RWPE2 (cell line): ENCODE results near the gene STX5.

Experiments used
- ATAC-seq: fragments of 200-7000 bp; cut with Tn5 transposase; 3 replicates; pipeline ENCODE4 v1.9.1; 2021; ENCODE audit warnings: low read depth
- DNase-seq: peaks from one replicate; pipeline ENCODE4 v3.0.0-alpha.2; 2020; ENCODE audit warnings: low spot score
- H3K27ac ChIP-seq: fragments of 450-650 bp; 2 replicates; pipeline ENCODE4 v1.5.1; 2017; ENCODE audit warnings: mild to moderate bottlenecking; ENCODE audit not compliant: poor library complexity, severe bottlenecking
- H3K27me3 ChIP-seq: fragments of 250-450 bp; sonication (Bioruptor Pico); 2 replicates; pipeline ENCODE4 v1.5.1; 2021; ENCODE audit warnings: mild to moderate bottlenecking, moderate library complexity; ENCODE audit not compliant: insufficient read depth, poor library complexity, severe bottlenecking
- H3K36me3 ChIP-seq: fragments of 250-450 bp; sonication (Bioruptor Pico); 2 replicates; pipeline ENCODE4 v1.5.1; 2020; ENCODE audit warnings: low read depth, mild to moderate bottlenecking, moderate library complexity
- H3K4me1 ChIP-seq: fragments of 250-450 bp; sonication (Bioruptor Pico); 2 replicates; pipeline ENCODE4 v1.5.1; 2021; ENCODE audit warnings: mild to moderate bottlenecking, moderate library complexity; ENCODE audit not compliant: insufficient read depth, poor library complexity, severe bottlenecking
- H3K4me3 ChIP-seq: fragments of 250-450 bp; sonication (Bioruptor Pico); 2 replicates; pipeline ENCODE4 v1.5.1; 2021; ENCODE audit warnings: mild to moderate bottlenecking, moderate library complexity; ENCODE audit not compliant: severe bottlenecking
- H3K9me3 ChIP-seq: fragments of 250-450 bp; sonication (Bioruptor Pico); 2 replicates; pipeline ENCODE4 v1.5.1; 2021; ENCODE audit warnings: mild to moderate bottlenecking, moderate library complexity; ENCODE audit not compliant: severe bottlenecking
- TF ChIP-seq, protein P1 (sequence below): fragments of 450-650 bp; IDR thresholded peaks from one replicate; pipeline ENCODE4 v1.5.1; 2017; ENCODE audit warnings: mild to moderate bottlenecking, moderate library complexity; ENCODE audit not compliant: poor library complexity, severe bottlenecking

Gene STX5

GRCh38 chr11:62778441-62778840 is 53.4 kb downstream of the STX5 start:
- Histone ChIP-seq H3K27me3 (no peaks in the 10 kb centered on the region), H3K9me3 (no peaks in the 10 kb centered on the region), H3K27ac (no peak overlapping the region), H3K4me3 (no peak overlapping the region), H3K36me3 (peaks cover 17% of the 10 kb centered on the region), H3K4me1 (no peaks in the 10 kb centered on the region)
- TF ChIP-seq, protein P1, sequence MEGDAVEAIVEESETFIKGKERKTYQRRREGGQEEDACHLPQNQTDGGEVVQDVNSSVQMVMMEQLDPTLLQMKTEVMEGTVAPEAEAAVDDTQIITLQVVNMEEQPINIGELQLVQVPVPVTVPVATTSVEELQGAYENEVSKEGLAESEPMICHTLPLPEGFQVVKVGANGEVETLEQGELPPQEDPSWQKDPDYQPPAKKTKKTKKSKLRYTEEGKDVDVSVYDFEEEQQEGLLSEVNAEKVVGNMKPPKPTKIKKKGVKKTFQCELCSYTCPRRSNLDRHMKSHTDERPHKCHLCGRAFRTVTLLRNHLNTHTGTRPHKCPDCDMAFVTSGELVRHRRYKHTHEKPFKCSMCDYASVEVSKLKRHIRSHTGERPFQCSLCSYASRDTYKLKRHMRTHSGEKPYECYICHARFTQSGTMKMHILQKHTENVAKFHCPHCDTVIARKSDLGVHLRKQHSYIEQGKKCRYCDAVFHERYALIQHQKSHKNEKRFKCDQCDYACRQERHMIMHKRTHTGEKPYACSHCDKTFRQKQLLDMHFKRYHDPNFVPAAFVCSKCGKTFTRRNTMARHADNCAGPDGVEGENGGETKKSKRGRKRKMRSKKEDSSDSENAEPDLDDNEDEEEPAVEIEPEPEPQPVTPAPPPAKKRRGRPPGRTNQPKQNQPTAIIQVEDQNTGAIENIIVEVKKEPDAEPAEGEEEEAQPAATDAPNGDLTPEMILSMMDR, result no peak
- no peak for DNase-seq
- no peak for ATAC-seq

GRCh38 chr11:62777389-62777788 is 54.5 kb downstream of the STX5 start:
- DNase-seq, result no peak
- no peak for ATAC-seq
- Histone ChIP-seq H3K4me1 (no peaks in the 10 kb centered on the region), H3K9me3 (no peaks in the 10 kb centered on the region), H3K4me3 (no peak overlapping the region), H3K36me3 (peaks cover 10% of the 10 kb centered on the region), H3K27ac (no peak overlapping the region), H3K27me3 (no peaks in the 10 kb centered on the region)
- TF ChIP-seq, protein P1, result no peak

- DNase-seq, result no peak
- H3K4me3 ChIP-seq, result no peak overlapping the region
- H3K4me1 ChIP-seq, result peaks cover 5% of the 10 kb centered on the region
- no peak overlapping the region for H3K27ac ChIP-seq
- no peak for ATAC-seq
- peaks cover 10% of the 10 kb centered on the region for H3K36me3 ChIP-seq
- no peaks in the 10 kb centered on the region for H3K27me3 ChIP-seq
- no peaks in the 10 kb centered on the region for H3K9me3 ChIP-seq
- TF ChIP-seq, protein P1, result no peak
These were observed 56.2 kb downstream of the STX5 start for GRCh38 chr11:62775646-62776045.

GRCh38 chr11:62774407-62774806 is 57.4 kb downstream of the STX5 start:
- TF ChIP-seq, protein P1, result no peak
- no peaks in the 10 kb centered on the region for H3K9me3 ChIP-seq
- H3K27me3 ChIP-seq, result no peaks in the 10 kb centered on the region
- peaks cover 10% of the 10 kb centered on the region for H3K36me3 ChIP-seq
- H3K4me3 ChIP-seq, result no peak overlapping the region
- DNase-seq (no peak), ATAC-seq (no peak)
- peaks cover 8% of the 10 kb centered on the region for H3K4me1 ChIP-seq
- H3K27ac ChIP-seq, result no peak overlapping the region

DNA sequence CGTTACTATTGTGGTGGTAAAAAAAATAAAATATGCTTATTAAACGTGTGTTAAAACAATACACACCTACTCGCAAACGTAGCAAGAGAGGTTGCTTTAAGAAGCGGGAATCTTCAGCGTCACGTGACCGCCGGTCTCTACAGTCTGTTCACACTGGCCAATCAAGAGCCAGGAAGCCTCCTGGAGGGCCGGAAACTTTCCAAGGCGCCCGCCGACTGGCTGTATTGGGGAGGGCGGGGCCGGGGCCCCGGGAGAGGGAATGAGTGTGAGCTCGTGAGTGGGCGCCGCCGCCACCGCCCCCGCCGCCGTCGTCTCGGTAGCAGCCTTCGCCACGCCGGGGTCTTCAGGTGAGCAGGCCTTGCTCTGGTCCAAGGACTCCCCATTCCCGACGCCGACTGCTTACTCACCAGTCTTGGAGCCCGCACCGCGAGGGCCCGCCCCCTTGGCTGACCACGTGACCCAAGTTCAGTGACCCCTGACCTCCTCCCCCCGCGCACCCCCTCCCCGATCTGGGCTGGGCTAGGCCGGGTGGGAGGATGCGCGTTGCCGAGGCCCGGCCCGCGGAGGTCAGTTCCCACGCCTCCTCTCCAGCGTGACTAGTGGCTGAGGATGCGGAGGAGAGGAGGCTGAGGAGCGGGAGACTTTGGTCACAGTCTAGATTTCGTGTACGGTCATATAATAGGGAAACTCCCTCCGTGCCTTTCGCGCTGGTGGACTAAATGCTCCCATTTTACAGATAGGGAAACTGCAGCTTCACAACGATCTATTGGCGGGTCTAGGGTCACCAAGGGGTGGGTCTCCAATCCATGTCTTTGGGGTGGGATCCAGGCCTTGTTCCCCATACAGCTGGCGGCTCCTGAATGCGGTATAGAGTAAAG is 60.5 kb downstream of the STX5 start, which contains the start of gene TAF6L:
Gene TAF6L (plus strand): TSS at position 253 of the 878 bp plus-strand sequence. CDS start 4,388 bp downstream, outside the sequence.
- H3K4me3 ChIP-seq, result peak within 1 kb of the TSS; percentile 61
- H3K9me3 ChIP-seq, result no peaks in the 10 kb centered on the region
- H3K27me3 ChIP-seq, result no peaks in the 10 kb centered on the region
- TF ChIP-seq, protein P1, result no peak
- ATAC-seq (peak; percentile 92), DNase-seq (peak; percentile 98)
- H3K27ac ChIP-seq, result peak within 1 kb of the TSS; percentile 71
- H3K36me3 ChIP-seq, result peaks cover 5% of the 10 kb centered on the region
- peaks cover 8% of the 10 kb centered on the region for H3K4me1 ChIP-seq
